HL-60 (cell line): ENCODE measurements around the gene TNIK.
A peak's percentile ranks its signal among the peaks of the same experiment; 100 is the strongest.

Experiments used
- DNase-seq, 2 experiments: peaks; one replicate each; pipeline ENCODE4 v3.0.0-alpha.2; 2010 to 2020; ENCODE audit warnings: low read depth in 1 of 2, low spot score in 1 of 2
- H3K27ac ChIP-seq: fragments of 250-450 bp; sonication (Bioruptor Pico); replicated peaks from 2 replicates; pipeline ENCODE4 v1.5.1; 2020; ENCODE audit warnings: mild to moderate bottlenecking, moderate library complexity
- H3K27me3 ChIP-seq: fragments of 250-450 bp; sonication (Bioruptor Pico); 2 replicates; pipeline ENCODE4 v1.5.1; 2021; ENCODE audit warnings: mild to moderate bottlenecking, moderate library complexity; ENCODE audit not compliant: insufficient read depth, poor library complexity, severe bottlenecking
- H3K4me3 ChIP-seq: replicated peaks from 2 replicates; pipeline ENCODE4 v1.5.1; 2011; ENCODE audit warnings: mild to moderate bottlenecking, control low read depth, low read length; ENCODE audit not compliant: insufficient read depth
- CTCF ChIP-seq: IDR thresholded peaks from one replicate; pipeline ENCODE4 v1.5.1; 2011; ENCODE audit warnings: low read length, control low read depth, inconsistent platforms; ENCODE audit not compliant: insufficient read depth
- GABPA ChIP-seq: IDR thresholded peaks from 2 replicates; pipeline ENCODE4 v1.6.1; 2012; ENCODE audit warnings: low read depth
- POLR2AphosphoS5 ChIP-seq: IDR thresholded peaks from 2 replicates; pipeline ENCODE4 v1.6.1; 2012; ENCODE audit warnings: low read depth
- SPI1 ChIP-seq: IDR thresholded peaks from 2 replicates; pipeline ENCODE4 v1.6.1; 2012; ENCODE audit warnings: low read depth, mild to moderate bottlenecking, borderline replicate concordance
- TF ChIP-seq, protein P1 (sequence below): IDR thresholded peaks from 2 replicates; pipeline ENCODE4 v1.6.1; 2012; ENCODE audit warnings: low read depth; ENCODE audit not compliant: insufficient replicate concordance

Gene TNIK

GRCh38 chr3:171378586-171378985 lies 81.6 kb downstream of the TNIK start:
- Histone ChIP-seq H3K4me3 (no peak overlapping the region), H3K27me3 (no peaks in the 10 kb centered on the region), H3K27ac (no peak overlapping the region)
- no peak for DNase-seq
- TF ChIP-seq GABPA, result no peak
- no peak for TF ChIP-seq CTCF
- TF ChIP-seq, protein P1, sequence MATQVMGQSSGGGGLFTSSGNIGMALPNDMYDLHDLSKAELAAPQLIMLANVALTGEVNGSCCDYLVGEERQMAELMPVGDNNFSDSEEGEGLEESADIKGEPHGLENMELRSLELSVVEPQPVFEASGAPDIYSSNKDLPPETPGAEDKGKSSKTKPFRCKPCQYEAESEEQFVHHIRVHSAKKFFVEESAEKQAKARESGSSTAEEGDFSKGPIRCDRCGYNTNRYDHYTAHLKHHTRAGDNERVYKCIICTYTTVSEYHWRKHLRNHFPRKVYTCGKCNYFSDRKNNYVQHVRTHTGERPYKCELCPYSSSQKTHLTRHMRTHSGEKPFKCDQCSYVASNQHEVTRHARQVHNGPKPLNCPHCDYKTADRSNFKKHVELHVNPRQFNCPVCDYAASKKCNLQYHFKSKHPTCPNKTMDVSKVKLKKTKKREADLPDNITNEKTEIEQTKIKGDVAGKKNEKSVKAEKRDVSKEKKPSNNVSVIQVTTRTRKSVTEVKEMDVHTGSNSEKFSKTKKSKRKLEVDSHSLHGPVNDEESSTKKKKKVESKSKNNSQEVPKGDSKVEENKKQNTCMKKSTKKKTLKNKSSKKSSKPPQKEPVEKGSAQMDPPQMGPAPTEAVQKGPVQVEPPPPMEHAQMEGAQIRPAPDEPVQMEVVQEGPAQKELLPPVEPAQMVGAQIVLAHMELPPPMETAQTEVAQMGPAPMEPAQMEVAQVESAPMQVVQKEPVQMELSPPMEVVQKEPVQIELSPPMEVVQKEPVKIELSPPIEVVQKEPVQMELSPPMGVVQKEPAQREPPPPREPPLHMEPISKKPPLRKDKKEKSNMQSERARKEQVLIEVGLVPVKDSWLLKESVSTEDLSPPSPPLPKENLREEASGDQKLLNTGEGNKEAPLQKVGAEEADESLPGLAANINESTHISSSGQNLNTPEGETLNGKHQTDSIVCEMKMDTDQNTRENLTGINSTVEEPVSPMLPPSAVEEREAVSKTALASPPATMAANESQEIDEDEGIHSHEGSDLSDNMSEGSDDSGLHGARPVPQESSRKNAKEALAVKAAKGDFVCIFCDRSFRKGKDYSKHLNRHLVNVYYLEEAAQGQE, result no peak
- no peak for TF ChIP-seq POLR2AphosphoS5
- TF ChIP-seq SPI1, result no peak

GRCh38 chr3:171377859-171378258 lies 82.3 kb downstream of the TNIK start:
- no peak for DNase-seq
- no peak overlapping the region for H3K4me3 ChIP-seq
- TF ChIP-seq CTCF, result no peak
- TF ChIP-seq, protein P1, result no peak
- TF ChIP-seq POLR2AphosphoS5, result no peak
- no peak for TF ChIP-seq SPI1
- TF ChIP-seq GABPA, result no peak
- no peak overlapping the region for H3K27ac ChIP-seq
- H3K27me3 ChIP-seq, result no peaks in the 10 kb centered on the region

DNA sequence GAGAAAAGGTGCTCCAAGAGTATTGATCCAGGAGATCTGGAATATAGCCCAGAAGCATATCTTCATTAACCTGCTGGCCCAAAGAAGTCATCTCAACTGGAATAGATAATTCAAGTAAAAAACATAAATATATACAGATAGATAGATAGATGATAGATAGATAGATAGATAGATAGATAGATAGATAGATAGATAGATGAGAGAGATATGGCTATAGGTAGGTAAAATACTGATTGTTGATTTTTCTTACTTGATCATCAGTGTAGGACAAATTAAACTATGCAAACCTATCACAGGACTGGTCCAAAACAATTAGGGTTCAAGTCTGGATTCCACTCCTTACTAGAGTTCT lies 83.6 kb downstream of the TNIK start:
- H3K27me3 ChIP-seq, result no peaks in the 10 kb centered on the region
- no peak for TF ChIP-seq GABPA
- no peak for TF ChIP-seq POLR2AphosphoS5
- TF ChIP-seq CTCF, result no peak
- TF ChIP-seq SPI1, result no peak
- TF ChIP-seq, protein P1, result no peak
- DNase-seq, result no peak
- no peak overlapping the region for H3K4me3 ChIP-seq
- 0 out of 2 replicates have a peak overlapping the region, but pooled peaks have one; percentile 6 for H3K27ac ChIP-seq
